HS-5 (cell line): Measurements from ENCODE around the gene C2CD2.

ENCODE experiments used
- DNase-seq: peaks from one replicate; pipeline ENCODE4 v3.0.0-alpha.2; 2012; ENCODE audit warnings: low read depth

C2CD2 gene

GRCh38 chr21:41885341-41886024, 68.3 kb downstream of the C2CD2 start:
- no peak for DNase-seq

GRCh38 chr21:41884501-41885030, 69.3 kb downstream of the C2CD2 start:
- DNase-seq, result no peak

GRCh38 chr21:41883582-41883981, 70.2 kb downstream of the C2CD2 start:
- no peak for DNase-seq

- no peak for DNase-seq
Observed at GRCh38 chr21:41881051-41881450, 72.8 kb downstream of the C2CD2 start.

- no peak for DNase-seq
Observed at GRCh38 chr21:41880153-41880552, 73.7 kb downstream of the C2CD2 start.

GRCh38 chr21:41879190-41879998, 74.4 kb downstream of the C2CD2 start, which contains the start of gene PRDM15:
Gene PRDM15 (minus strand): TSS chr21:41879344. CDS start chr21:41860363, 18,981 bp downstream.
- DNase-seq, result peak; percentile 23

GRCh38 chr21:41878831-41879189, 75.0 kb downstream of the C2CD2 start:
- no peak for DNase-seq

GRCh38 chr21:41877901-41878830, 75.7 kb downstream of the C2CD2 start:
- peak; percentile 3 for DNase-seq

- no peak for DNase-seq
Observed at GRCh38 chr21:41876928-41877652, 76.7 kb downstream of the C2CD2 start.

- no peak for DNase-seq
Observed at GRCh38 chr21:41876396-41876795, 77.4 kb downstream of the C2CD2 start.

GRCh38 chr21:41875086-41875485, 78.7 kb downstream of the C2CD2 start:
- no peak for DNase-seq

- no peak for DNase-seq
Observed at GRCh38 chr21:41874611-41875010, 79.2 kb downstream of the C2CD2 start.

- no peak for DNase-seq
Observed at GRCh38 chr21:41873426-41873825, 80.4 kb downstream of the C2CD2 start.

GRCh38 chr21:41873005-41873404, 80.8 kb downstream of the C2CD2 start:
- DNase-seq, result no peak

GRCh38 chr21:41871293-41872030, 82.4 kb downstream of the C2CD2 start:
- no peak for DNase-seq

GRCh38 chr21:41869771-41870170, 84.0 kb downstream of the C2CD2 start:
- no peak for DNase-seq

- peak; percentile 22 for DNase-seq
Observed at GRCh38 chr21:41868062-41868710, 85.6 kb downstream of the C2CD2 start.

GRCh38 chr21:41867313-41867712, 86.5 kb downstream of the C2CD2 start:
- DNase-seq, result no peak

- DNase-seq, result no peak
Observed at GRCh38 chr21:41866274-41866809, 87.5 kb downstream of the C2CD2 start.
